WTC11 (cell line): ENCODE data around the gene BRPF1. TPM values are rescaled to one million over a fixed set of nuclear protein-coding genes. Genes with fewer than 3 reads are reported as not detected.

ENCODE experiments used
- ATAC-seq: fragments of 200-7000 bp; cut with Tn5 transposase; 2 replicates; pipeline ENCODE4 v1.10.0; 2021; ENCODE audit warnings: mild to moderate bottlenecking, moderate library complexity
- CTCF ChIA-PET: fragments of 300-600 bp; sonication (Branson Sonifier 250); formaldehyde crosslinking; loops from one replicate; lab custom pipeline; 2021; ENCODE audit warnings: antibody characterized with exemption; lab: Charles Lee
- POLR2A ChIA-PET: fragments of 350-600 bp; sonication (Branson Sonifier 250); formaldehyde crosslinking; loops from one replicate; lab custom pipeline; 2021; ENCODE audit warnings: antibody characterized with exemption; lab: Charles Lee
- DNase-seq: peaks from one replicate; pipeline ENCODE4 v3.0.0; 2021; ENCODE audit warnings: low spot score
- H3K27ac Mint-ChIP-seq: 2 replicates; pipeline ENCODE4 v1.8.0; 2021; ENCODE audit warnings: mixed read lengths
- H3K27me3 Mint-ChIP-seq: 2 replicates; pipeline ENCODE4 v1.8.0; 2021; ENCODE audit warnings: low read depth, mild to moderate bottlenecking, moderate library complexity, mixed read lengths
- H3K36me3 Mint-ChIP-seq: 2 replicates; pipeline ENCODE4 v1.8.0; 2021; ENCODE audit warnings: mixed read lengths
- H3K4me1 Mint-ChIP-seq: 2 replicates; pipeline ENCODE4 v1.8.0; 2022; ENCODE audit warnings: mixed read lengths
- H3K4me3 Mint-ChIP-seq: 2 replicates; pipeline ENCODE4 v1.8.0; 2021; ENCODE audit warnings: mild to moderate bottlenecking, moderate library complexity, mixed read lengths
- H3K9me3 Mint-ChIP-seq: 2 replicates; pipeline ENCODE4 v1.8.0; 2021; ENCODE audit warnings: mixed read lengths
- GRHL2 ChIP-seq: fragments of 250-450 bp; sonication (Bioruptor Pico); IDR thresholded peaks from 2 replicates; pipeline ENCODE4 v1.8.0; 2022; ENCODE audit warnings: mild to moderate bottlenecking, moderate library complexity; ENCODE audit not compliant: insufficient replicate concordance, severe bottlenecking
- GTF2I ChIP-seq: fragments of 250-450 bp; sonication (Bioruptor Pico); conservative IDR thresholded peaks from 2 replicates; pipeline ENCODE4 v1.4.0; 2021; ENCODE audit warnings: mild to moderate bottlenecking
- IRF2 ChIP-seq: sonication (generic); formaldehyde crosslinking; IDR thresholded peaks from 2 replicates; pipeline ENCODE4 v1.8.0; 2022; ENCODE audit warnings: low read depth, missing genetic modification reagents, borderline replicate concordance
- KAT7 ChIP-seq: sonication (generic); formaldehyde crosslinking; IDR thresholded peaks from 2 replicates; pipeline ENCODE4 v1.8.1; 2023; ENCODE audit warnings: missing genetic modification reagents, mild to moderate bottlenecking, borderline replicate concordance
- NFYB ChIP-seq: sonication (generic); formaldehyde crosslinking; conservative IDR thresholded peaks from 2 replicates; pipeline ENCODE4 v1.8.0; 2022; ENCODE audit warnings: low read depth, missing genetic modification reagents
- NR1H2 ChIP-seq: sonication (generic); formaldehyde crosslinking; IDR thresholded peaks from 2 replicates; pipeline ENCODE4 v1.9.0; 2021; ENCODE audit warnings: mild to moderate bottlenecking, moderate library complexity, missing genetic modification reagents
- RORB ChIP-seq: fragments of 250-450 bp; sonication (Bioruptor Pico); IDR thresholded peaks from 2 replicates; pipeline ENCODE4 v1.9.0; 2021; ENCODE audit warnings: mild to moderate bottlenecking
- SMAD3 ChIP-seq: sonication (generic); formaldehyde crosslinking; IDR thresholded peaks from 2 replicates; pipeline ENCODE4 v1.8.0; 2022; ENCODE audit warnings: missing genetic modification reagents, mild to moderate bottlenecking, borderline replicate concordance
- TEAD1 ChIP-seq: sonication (generic); formaldehyde crosslinking; IDR thresholded peaks from 2 replicates; pipeline ENCODE4 v1.8.0; 2022; ENCODE audit warnings: mild to moderate bottlenecking, missing genetic modification reagents
- ZBTB21 ChIP-seq: sonication (generic); formaldehyde crosslinking; IDR thresholded peaks from 2 replicates; pipeline ENCODE4 v1.8.1; 2023; ENCODE audit warnings: mild to moderate bottlenecking, missing genetic modification reagents, borderline replicate concordance
- ZNF396 ChIP-seq: fragments of 250-450 bp; sonication (Bioruptor Pico); IDR thresholded peaks from 2 replicates; pipeline ENCODE4 v1.8.0; 2021; ENCODE audit warnings: mild to moderate bottlenecking, moderate library complexity, borderline replicate concordance
- total RNA-seq: library from RNA; stranded (reverse); gene quantifications from 3 replicates; pipeline ENCODE4 v1.2.3, GENCODE V29; 2021
- TF ChIP-seq, protein P1 (sequence below): sonication (generic); formaldehyde crosslinking; IDR thresholded peaks from 2 replicates; pipeline ENCODE4 v1.8.1; 2022; ENCODE audit warnings: missing genetic modification reagents, borderline replicate concordance
- TF ChIP-seq, protein P2 (sequence below): sonication (generic); formaldehyde crosslinking; IDR thresholded peaks from 2 replicates; pipeline ENCODE4 v1.8.1; 2023; ENCODE audit warnings: mild to moderate bottlenecking, missing genetic modification reagents, borderline replicate concordance
- TF ChIP-seq, protein P3 (sequence below): sonication (generic); formaldehyde crosslinking; IDR thresholded peaks from 2 replicates; pipeline ENCODE4 v1.8.0; 2022; ENCODE audit warnings: mild to moderate bottlenecking, missing genetic modification reagents
- TF ChIP-seq, protein P4 (sequence below): fragments of 250-450 bp; sonication (Bioruptor Pico); IDR thresholded peaks from 2 replicates; pipeline ENCODE4 v1.9.0; 2021; ENCODE audit warnings: mild to moderate bottlenecking
- TF ChIP-seq, protein P5 (sequence below): sonication (generic); formaldehyde crosslinking; IDR thresholded peaks from 2 replicates; pipeline ENCODE4 v1.8.0; 2023; ENCODE audit warnings: mild to moderate bottlenecking, missing genetic modification reagents
- TF ChIP-seq, protein P6 (sequence below): fragments of 250-450 bp; sonication (Bioruptor Pico); conservative IDR thresholded peaks from 2 replicates; pipeline ENCODE4 v1.9.0; 2021; ENCODE audit warnings: mild to moderate bottlenecking

BRPF1 gene
- total RNA-seq, 1 experiment from 2014 or later: 22.8 TPM

DNA sequence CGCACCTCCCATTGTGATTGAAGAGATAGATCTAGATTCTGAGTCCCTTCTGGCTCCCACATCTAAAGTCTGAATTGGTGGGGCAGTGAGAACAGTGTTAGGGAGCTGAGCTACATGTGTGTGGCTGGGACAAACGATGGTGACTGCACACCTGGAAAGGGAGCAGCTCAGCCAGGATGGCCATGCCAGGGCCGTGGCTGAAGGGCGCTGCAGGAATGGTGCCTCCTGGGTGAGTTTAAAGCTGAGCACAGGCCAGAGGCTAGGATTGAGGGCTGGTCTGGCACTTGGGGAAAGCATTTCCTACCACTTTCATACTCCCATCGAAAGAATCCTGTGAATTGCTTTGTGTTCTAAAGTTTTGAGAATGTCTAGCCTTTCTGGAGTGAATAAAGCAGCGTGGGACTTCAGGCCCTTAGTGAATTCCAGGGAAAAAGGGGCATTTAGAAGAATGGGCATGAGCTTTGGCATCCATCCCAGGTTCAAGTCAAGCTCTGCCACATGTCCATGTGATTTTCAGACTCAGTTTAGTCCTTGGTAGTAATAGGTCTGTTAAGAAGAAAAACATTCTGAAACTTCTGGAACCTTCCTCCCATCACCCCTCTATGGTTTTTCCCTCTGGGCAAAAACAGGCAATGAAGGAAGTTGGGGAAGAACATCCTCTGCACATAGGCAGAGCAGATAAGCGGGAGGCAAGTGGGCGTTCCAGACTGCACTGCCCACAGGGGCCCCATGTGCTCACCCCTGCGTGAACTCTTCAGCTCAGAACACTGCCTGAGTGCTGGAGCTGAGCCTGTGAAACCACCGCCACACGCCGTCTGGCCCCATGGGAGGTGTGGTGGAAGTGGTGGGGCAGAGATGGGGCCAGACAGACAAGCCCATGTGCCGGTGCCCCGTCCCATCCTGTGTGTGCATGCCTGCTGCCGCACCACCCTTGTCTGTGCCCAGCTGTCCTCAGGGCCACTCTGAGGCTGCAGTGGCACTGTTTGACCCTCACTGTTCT, 40.8 kb upstream of the BRPF1 start (continued):
- TF ChIP-seq, protein P1, sequence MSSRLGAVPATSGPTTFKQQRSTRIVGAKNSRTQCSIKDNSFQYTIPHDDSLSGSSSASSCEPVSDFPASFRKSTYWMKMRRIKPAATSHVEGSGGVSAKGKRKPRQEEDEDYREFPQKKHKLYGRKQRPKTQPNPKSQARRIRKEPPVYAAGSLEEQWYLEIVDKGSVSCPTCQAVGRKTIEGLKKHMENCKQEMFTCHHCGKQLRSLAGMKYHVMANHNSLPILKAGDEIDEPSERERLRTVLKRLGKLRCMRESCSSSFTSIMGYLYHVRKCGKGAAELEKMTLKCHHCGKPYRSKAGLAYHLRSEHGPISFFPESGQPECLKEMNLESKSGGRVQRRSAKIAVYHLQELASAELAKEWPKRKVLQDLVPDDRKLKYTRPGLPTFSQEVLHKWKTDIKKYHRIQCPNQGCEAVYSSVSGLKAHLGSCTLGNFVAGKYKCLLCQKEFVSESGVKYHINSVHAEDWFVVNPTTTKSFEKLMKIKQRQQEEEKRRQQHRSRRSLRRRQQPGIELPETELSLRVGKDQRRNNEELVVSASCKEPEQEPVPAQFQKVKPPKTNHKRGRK: no peak
- no peak for TF ChIP-seq NFYB (CRISPR knock-in tag)
- TF ChIP-seq, all 79 proteins: peak for 0

DNA sequence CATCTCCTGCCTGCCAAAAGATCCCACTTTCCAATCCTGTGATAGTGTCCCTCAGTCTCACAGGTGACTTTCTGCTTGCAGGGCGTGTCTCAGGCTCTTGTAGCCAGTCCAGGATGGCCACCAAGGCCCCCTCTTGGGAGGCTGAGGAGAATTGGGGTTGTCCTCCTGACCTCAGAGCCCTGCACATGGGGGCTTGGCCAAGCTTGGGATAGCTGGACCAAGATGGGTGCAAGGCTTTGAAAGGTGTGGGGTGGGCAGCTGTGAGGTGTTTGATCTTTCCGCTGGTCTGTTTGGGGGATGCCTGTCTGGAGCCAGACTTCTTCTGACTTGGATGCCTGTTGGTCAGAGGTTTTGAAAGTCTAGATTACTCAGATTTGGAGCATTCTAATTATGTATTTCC, 39.9 kb upstream of the BRPF1 start:
- DNase-seq (no peak), ATAC-seq (no peak)
- Mint-ChIP-seq H3K27ac (no peak overlapping the region), H3K36me3 (0 out of 2 replicates have a peak, but pooled peaks cover 5% of the 10 kb centered on the region), H3K27me3 (no peaks in the 10 kb centered on the region), H3K4me1 (no peaks in the 10 kb centered on the region), H3K4me3 (no peak overlapping the region), H3K9me3 (no peaks in the 10 kb centered on the region)
- ChIA-PET POLR2A (no interaction called here), CTCF (interaction anchor here (1.4 kb wide), 1 partner anchor 188 kb away, joined by 4 read pairs; no protein-coding TSS in a partner anchor)
- no peak for TF ChIP-seq NR1H2 (CRISPR knock-in tag)
- TF ChIP-seq, protein P2, sequence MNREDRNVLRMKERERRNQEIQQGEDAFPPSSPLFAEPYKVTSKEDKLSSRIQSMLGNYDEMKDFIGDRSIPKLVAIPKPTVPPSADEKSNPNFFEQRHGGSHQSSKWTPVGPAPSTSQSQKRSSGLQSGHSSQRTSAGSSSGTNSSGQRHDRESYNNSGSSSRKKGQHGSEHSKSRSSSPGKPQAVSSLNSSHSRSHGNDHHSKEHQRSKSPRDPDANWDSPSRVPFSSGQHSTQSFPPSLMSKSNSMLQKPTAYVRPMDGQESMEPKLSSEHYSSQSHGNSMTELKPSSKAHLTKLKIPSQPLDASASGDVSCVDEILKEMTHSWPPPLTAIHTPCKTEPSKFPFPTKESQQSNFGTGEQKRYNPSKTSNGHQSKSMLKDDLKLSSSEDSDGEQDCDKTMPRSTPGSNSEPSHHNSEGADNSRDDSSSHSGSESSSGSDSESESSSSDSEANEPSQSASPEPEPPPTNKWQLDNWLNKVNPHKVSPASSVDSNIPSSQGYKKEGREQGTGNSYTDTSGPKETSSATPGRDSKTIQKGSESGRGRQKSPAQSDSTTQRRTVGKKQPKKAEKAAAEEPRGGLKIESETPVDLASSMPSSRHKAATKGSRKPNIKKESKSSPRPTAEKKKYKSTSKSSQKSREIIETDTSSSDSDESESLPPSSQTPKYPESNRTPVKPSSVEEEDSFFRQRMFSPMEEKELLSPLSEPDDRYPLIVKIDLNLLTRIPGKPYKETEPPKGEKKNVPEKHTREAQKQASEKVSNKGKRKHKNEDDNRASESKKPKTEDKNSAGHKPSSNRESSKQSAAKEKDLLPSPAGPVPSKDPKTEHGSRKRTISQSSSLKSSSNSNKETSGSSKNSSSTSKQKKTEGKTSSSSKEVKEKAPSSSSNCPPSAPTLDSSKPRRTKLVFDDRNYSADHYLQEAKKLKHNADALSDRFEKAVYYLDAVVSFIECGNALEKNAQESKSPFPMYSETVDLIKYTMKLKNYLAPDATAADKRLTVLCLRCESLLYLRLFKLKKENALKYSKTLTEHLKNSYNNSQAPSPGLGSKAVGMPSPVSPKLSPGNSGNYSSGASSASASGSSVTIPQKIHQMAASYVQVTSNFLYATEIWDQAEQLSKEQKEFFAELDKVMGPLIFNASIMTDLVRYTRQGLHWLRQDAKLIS: no peak
- TF ChIP-seq GRHL2 (CRISPR knock-in tag): no peak
- no peak for TF ChIP-seq GTF2I (CRISPR knock-in tag)
- no peak for TF ChIP-seq ZBTB21 (CRISPR knock-in tag)
- TF ChIP-seq, protein P3, sequence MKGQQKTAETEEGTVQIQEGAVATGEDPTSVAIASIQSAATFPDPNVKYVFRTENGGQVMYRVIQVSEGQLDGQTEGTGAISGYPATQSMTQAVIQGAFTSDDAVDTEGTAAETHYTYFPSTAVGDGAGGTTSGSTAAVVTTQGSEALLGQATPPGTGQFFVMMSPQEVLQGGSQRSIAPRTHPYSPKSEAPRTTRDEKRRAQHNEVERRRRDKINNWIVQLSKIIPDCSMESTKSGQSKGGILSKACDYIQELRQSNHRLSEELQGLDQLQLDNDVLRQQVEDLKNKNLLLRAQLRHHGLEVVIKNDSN (CRISPR knock-in tag): no peak
- TF ChIP-seq RORB (CRISPR knock-in tag): no peak
- TF ChIP-seq SMAD3 (CRISPR knock-in tag): no peak
- TF ChIP-seq, protein P4, sequence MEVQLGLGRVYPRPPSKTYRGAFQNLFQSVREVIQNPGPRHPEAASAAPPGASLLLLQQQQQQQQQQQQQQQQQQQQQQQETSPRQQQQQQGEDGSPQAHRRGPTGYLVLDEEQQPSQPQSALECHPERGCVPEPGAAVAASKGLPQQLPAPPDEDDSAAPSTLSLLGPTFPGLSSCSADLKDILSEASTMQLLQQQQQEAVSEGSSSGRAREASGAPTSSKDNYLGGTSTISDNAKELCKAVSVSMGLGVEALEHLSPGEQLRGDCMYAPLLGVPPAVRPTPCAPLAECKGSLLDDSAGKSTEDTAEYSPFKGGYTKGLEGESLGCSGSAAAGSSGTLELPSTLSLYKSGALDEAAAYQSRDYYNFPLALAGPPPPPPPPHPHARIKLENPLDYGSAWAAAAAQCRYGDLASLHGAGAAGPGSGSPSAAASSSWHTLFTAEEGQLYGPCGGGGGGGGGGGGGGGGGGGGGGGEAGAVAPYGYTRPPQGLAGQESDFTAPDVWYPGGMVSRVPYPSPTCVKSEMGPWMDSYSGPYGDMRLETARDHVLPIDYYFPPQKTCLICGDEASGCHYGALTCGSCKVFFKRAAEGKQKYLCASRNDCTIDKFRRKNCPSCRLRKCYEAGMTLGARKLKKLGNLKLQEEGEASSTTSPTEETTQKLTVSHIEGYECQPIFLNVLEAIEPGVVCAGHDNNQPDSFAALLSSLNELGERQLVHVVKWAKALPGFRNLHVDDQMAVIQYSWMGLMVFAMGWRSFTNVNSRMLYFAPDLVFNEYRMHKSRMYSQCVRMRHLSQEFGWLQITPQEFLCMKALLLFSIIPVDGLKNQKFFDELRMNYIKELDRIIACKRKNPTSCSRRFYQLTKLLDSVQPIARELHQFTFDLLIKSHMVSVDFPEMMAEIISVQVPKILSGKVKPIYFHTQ (CRISPR knock-in tag): no peak
- no peak for TF ChIP-seq IRF2 (CRISPR knock-in tag)
- TF ChIP-seq, all 79 proteins: peak for 0

DNA sequence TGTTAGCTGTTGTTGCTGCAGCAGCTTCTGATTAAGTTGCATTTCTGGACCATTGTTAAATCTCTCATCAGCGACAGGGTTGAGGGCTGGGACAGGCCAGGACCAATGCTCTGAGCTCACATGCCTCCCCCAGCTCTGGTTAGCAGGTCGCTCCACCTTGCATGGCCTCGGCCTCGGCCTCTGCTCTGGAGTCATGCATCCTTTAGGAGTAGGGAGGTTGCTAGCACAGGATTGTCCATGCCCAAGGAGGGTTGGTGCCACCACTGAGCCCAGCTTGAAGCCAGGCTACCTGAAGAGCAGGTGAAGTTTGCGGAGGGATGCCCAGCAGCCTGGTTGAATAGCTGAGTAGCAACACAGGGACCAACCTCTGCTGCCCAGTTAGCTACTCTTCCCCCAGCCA, 39.1 kb upstream of the BRPF1 start:
- ChIA-PET CTCF (interaction anchor here (1.1 to 3.1 kb wide), 4 partner anchors 29 to 192 kb away, joined by 3 to 9 read pairs (median 4); no protein-coding TSS in a partner anchor), POLR2A (no interaction called here)
- Mint-ChIP-seq H3K27me3 (no peaks in the 10 kb centered on the region), H3K4me3 (no peak overlapping the region), H3K4me1 (no peaks in the 10 kb centered on the region), H3K9me3 (no peaks in the 10 kb centered on the region), H3K36me3 (0 out of 2 replicates have a peak, but pooled peaks cover 5% of the 10 kb centered on the region), H3K27ac (no peak overlapping the region)
- ATAC-seq (no peak), DNase-seq (no peak)
- no peak for TF ChIP-seq NFYB (CRISPR knock-in tag)
- no peak for TF ChIP-seq KAT7 (CRISPR knock-in tag)
- TF ChIP-seq ZNF396 (CRISPR knock-in tag): no peak
- TF ChIP-seq, protein P5, sequence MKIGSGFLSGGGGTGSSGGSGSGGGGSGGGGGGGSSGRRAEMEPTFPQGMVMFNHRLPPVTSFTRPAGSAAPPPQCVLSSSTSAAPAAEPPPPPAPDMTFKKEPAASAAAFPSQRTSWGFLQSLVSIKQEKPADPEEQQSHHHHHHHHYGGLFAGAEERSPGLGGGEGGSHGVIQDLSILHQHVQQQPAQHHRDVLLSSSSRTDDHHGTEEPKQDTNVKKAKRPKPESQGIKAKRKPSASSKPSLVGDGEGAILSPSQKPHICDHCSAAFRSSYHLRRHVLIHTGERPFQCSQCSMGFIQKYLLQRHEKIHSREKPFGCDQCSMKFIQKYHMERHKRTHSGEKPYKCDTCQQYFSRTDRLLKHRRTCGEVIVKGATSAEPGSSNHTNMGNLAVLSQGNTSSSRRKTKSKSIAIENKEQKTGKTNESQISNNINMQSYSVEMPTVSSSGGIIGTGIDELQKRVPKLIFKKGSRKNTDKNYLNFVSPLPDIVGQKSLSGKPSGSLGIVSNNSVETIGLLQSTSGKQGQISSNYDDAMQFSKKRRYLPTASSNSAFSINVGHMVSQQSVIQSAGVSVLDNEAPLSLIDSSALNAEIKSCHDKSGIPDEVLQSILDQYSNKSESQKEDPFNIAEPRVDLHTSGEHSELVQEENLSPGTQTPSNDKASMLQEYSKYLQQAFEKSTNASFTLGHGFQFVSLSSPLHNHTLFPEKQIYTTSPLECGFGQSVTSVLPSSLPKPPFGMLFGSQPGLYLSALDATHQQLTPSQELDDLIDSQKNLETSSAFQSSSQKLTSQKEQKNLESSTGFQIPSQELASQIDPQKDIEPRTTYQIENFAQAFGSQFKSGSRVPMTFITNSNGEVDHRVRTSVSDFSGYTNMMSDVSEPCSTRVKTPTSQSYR (CRISPR knock-in tag): no peak
- TF ChIP-seq, protein P6, sequence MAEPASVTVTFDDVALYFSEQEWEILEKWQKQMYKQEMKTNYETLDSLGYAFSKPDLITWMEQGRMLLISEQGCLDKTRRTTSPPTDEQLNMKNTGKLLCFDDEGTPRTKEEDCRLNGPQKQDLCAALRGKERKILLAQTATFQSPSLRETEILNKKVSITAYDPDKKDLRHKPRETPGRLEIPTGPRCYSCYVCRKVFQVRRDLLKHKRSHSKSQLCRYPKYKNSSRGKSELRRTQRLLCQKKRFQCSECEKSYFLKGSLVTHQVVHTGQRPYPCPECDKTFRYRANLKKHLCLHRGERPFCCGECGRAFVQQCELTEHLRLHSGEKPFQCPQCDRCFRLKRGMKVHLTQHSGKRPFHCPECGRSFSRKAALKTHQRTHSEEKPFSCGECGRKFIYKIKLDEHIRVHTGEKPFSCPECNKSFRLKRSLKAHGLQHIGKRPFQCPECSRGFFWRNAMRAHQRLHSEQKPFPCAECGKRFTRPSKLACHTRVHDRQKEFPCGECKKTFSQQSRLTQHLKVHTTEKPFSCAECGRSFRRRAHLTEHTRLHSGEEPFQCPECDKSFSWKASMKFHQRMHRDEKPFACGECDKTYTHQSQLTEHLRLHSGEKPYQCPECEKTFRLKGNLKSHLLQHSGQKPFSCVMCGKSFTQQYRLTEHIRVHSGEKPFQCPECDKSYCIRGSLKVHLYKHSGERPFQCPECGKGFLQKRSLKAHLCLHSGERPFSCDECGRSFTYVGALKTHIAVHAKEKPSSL (CRISPR knock-in tag): no peak
- TF ChIP-seq TEAD1: no peak
